Upper lobe of left lung (tissue), 6 donors: ENCODE results near the gene JUNB. TPM values are rescaled to one million over a fixed set of nuclear protein-coding genes. Genes with fewer than 3 reads are reported as not detected.

Experiments used
- ATAC-seq, 2 donors: fragments of 200-7000 bp; cut with Tn5 transposase; one replicate each; pipeline ENCODE4 v1.9.1; 2022; ENCODE audit warnings: mild to moderate bottlenecking in 2 of 2, moderate library complexity in 2 of 2; ENCODE audit not compliant: low FRiP score in 2 of 2
- DNase-seq, 2 donors: peaks; one replicate each; pipeline ENCODE4 v3.0.0-alpha.2; 2019 to 2020
- H3K27ac ChIP-seq, 4 donors: fragments of 200-600 bp; sonication (generic); one replicate each; pipeline ENCODE4 v1.5.1; 2016 to 2019
- H3K27me3 ChIP-seq, 4 donors: fragments of 200-600 bp; sonication (generic); one replicate each; pipeline ENCODE4 v1.5.1; 2017 to 2019
- H3K36me3 ChIP-seq, 4 donors: fragments of 200-600 bp; sonication (generic); one replicate each; pipeline ENCODE4 v1.5.1; 2016 to 2019
- H3K4me1 ChIP-seq, 4 donors: fragments of 200-600 bp; sonication (generic); one replicate each; pipeline ENCODE4 v1.5.1; 2018 to 2019
- H3K4me3 ChIP-seq, 4 donors: fragments of 200-600 bp; sonication (generic); one replicate each; pipeline ENCODE4 v1.5.1; 2017 to 2019; ENCODE audit warnings: mild to moderate bottlenecking in 2 of 4, moderate library complexity in 1 of 4
- H3K9me3 ChIP-seq, 4 donors: fragments of 200-600 bp; sonication (generic); one replicate each; pipeline ENCODE4 v1.5.1; 2018 to 2019
- EP300 ChIP-seq, 4 donors: sonication (generic); formaldehyde crosslinking; IDR thresholded peaks; one replicate each; pipeline ENCODE4 v1.5.1; 2017; ENCODE audit warnings: antibody characterized with exemption in 4 of 4, control low read depth in 2 of 4
- POLR2A ChIP-seq, 4 donors: fragments of 450-650 bp; IDR thresholded peaks; one replicate each; pipeline ENCODE4 v1.5.1; 2016 to 2017; ENCODE audit warnings: antibody characterized with exemption in 4 of 4, mild to moderate bottlenecking in 2 of 4
- POLR2AphosphoS5 ChIP-seq, 2 donors: sonication (generic); formaldehyde crosslinking; IDR thresholded peaks; one replicate each; pipeline ENCODE4 v1.5.1; 2017; ENCODE audit warnings: antibody characterized with exemption in 2 of 2
- WGBS, 2 donors: methylation state at CpG; one replicate each; pipeline ENCODE4 v1.1.5; 2017 to 2018; 5-methylcytosine and 5-hydroxymethylcytosine counted together
- total RNA-seq, 6 donors: library from RNA; depleted of rRNA in 4 of 6; stranded (reverse); fragments of >200 nt in 4 of 6; gene quantifications; one replicate each; pipeline versions ENCODE4 v1.1.0 to v1.2.1, GENCODE V29; 2016 to 2021
- TF ChIP-seq, protein P1 (sequence below), 6 experiments: fragments of 450-650 bp in 4 of 6; fragments of 200-600 bp in 2 of 6; sonication (generic) in 2 of 6; IDR thresholded peaks; one replicate each; pipeline ENCODE4 v1.5.1; 2016 to 2019; ENCODE audit warnings: antibody characterized with exemption in 6 of 6
- donor health status: DM: no; HTN: no; CAD: no; lungs with moderate emphysema.
- donor health status: DM: no; HTN: yes; CAD: no; lungs with severe emphysema.

JUNB gene
- total RNA-seq, 6 donors from 2014 or later, result 127 to 422 (median 354) TPM

GRCh38 chr19:12789904-12790619 lies 1.2 kb upstream of the JUNB start:
- no peaks in the 10 kb centered on the region for H3K27me3 ChIP-seq
- DNase-seq (peak; percentile 98 to 99), ATAC-seq (peak; percentile 60 to 85)
- WGBS, 2 donors, result 0% methylated on average over 6 to 32 of the region's 56 CpGs
- H3K4me3 ChIP-seq, result peak overlapping the region; percentile 51 to 96 (median 88)
- no peaks in the 10 kb centered on the region for H3K9me3 ChIP-seq
- peak overlapping the region; percentile 96 to 100 (median 98) for H3K27ac ChIP-seq
- peaks cover 0 to 11% (median 0%) of the 10 kb centered on the region in 4 donors for H3K36me3 ChIP-seq
- TF ChIP-seq, protein P1, sequence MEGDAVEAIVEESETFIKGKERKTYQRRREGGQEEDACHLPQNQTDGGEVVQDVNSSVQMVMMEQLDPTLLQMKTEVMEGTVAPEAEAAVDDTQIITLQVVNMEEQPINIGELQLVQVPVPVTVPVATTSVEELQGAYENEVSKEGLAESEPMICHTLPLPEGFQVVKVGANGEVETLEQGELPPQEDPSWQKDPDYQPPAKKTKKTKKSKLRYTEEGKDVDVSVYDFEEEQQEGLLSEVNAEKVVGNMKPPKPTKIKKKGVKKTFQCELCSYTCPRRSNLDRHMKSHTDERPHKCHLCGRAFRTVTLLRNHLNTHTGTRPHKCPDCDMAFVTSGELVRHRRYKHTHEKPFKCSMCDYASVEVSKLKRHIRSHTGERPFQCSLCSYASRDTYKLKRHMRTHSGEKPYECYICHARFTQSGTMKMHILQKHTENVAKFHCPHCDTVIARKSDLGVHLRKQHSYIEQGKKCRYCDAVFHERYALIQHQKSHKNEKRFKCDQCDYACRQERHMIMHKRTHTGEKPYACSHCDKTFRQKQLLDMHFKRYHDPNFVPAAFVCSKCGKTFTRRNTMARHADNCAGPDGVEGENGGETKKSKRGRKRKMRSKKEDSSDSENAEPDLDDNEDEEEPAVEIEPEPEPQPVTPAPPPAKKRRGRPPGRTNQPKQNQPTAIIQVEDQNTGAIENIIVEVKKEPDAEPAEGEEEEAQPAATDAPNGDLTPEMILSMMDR (IDR thresholded peaks at IDR 0.05), result peak in 1 of 6 experiments; percentile 25
- TF ChIP-seq EP300 (IDR thresholded peaks at IDR 0.05) (peak in 3 of 4 donors; percentile 62 to 84 (median 70)), POLR2AphosphoS5 (IDR thresholded peaks at IDR 0.05) (peak; percentile 98), POLR2A (IDR thresholded peaks at IDR 0.05) (peak; percentile 26 to 97 (median 86))
- peaks cover 56 to 67% (median 59%) of the 10 kb centered on the region in 4 donors for H3K4me1 ChIP-seq

GRCh38 chr19:12790628-12791344 lies 500 bp upstream of the JUNB start:
- no peaks in the 10 kb centered on the region for H3K27me3 ChIP-seq
- peak overlapping the region; percentile 51 to 96 (median 88) for H3K4me3 ChIP-seq
- H3K36me3 ChIP-seq, result peaks cover 0 to 11% (median 0%) of the 10 kb centered on the region in 4 donors
- 0 to 1% methylated on average over 16 to 22 of the region's 22 CpGs for WGBS, 2 donors
- H3K4me1 ChIP-seq, result peaks cover 52 to 65% (median 55%) of the 10 kb centered on the region in 4 donors
- no peak for DNase-seq
- H3K9me3 ChIP-seq, result no peaks in the 10 kb centered on the region
- no peak for TF ChIP-seq EP300 (IDR thresholded peaks at IDR 0.05)
- no peak for TF ChIP-seq POLR2A (IDR thresholded peaks at IDR 0.05)
- no peak for TF ChIP-seq POLR2AphosphoS5 (IDR thresholded peaks at IDR 0.05)
- TF ChIP-seq, protein P1 (IDR thresholded peaks at IDR 0.05), result no peak
- peak overlapping the region; percentile 96 to 100 (median 98) for H3K27ac ChIP-seq
- no peak for ATAC-seq

- 0% methylated on average over 2 to 24 of the region's 84 CpGs for WGBS, 2 donors
- H3K9me3 ChIP-seq, result no peaks in the 10 kb centered on the region
- peaks cover 0 to 11% (median 0%) of the 10 kb centered on the region in 4 donors for H3K36me3 ChIP-seq
- peak; percentile 76 to 95 for DNase-seq
- peaks cover 45 to 58% (median 49%) of the 10 kb centered on the region in 4 donors for H3K4me1 ChIP-seq
- ATAC-seq, result no peak
- H3K27me3 ChIP-seq, result no peaks in the 10 kb centered on the region
- TF ChIP-seq EP300 (IDR thresholded peaks at IDR 0.05), result peak in 1 of 4 donors; percentile 36
- TF ChIP-seq, protein P1 (IDR thresholded peaks at IDR 0.05), result peak in 2 of 6 experiments; percentile 5 to 45
- TF ChIP-seq POLR2AphosphoS5 (IDR thresholded peaks at IDR 0.05), result peak; percentile 81 to 95
- TF ChIP-seq POLR2A (IDR thresholded peaks at IDR 0.05), result peak in 3 of 4 donors; percentile 37 to 70 (median 48)
- H3K27ac ChIP-seq, result peak overlapping the region; percentile 96 to 100 (median 98)
- H3K4me3 ChIP-seq, result peak overlapping the region; percentile 84 to 96 (median 94)
Measured at GRCh38 chr19:12792051-12792852, 966 bp downstream of the JUNB start.

DNA sequence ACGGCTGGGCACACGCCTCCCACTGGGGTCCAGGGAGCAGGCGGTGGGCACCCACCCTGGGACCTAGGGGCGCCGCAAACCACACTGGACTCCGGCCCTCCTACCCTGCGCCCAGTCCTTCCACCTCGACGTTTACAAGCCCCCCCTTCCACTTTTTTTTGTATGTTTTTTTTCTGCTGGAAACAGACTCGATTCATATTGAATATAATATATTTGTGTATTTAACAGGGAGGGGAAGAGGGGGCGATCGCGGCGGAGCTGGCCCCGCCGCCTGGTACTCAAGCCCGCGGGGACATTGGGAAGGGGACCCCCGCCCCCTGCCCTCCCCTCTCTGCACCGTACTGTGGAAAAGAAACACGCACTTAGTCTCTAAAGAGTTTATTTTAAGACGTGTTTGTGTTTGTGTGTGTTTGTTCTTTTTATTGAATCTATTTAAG lies 1.6 kb downstream of the JUNB start:
- peak overlapping the region; percentile 84 to 96 (median 94) for H3K4me3 ChIP-seq
- H3K36me3 ChIP-seq, result peaks cover 0 to 11% (median 0%) of the 10 kb centered on the region in 4 donors
- 0 to 1% methylated on average over 22 of the region's 22 CpGs for WGBS, 2 donors
- no peaks in the 10 kb centered on the region for H3K27me3 ChIP-seq
- ATAC-seq (no peak), DNase-seq (peak in 1 of 2 donors; percentile 89)
- peaks cover 39 to 52% (median 43%) of the 10 kb centered on the region in 4 donors for H3K4me1 ChIP-seq
- peak overlapping the region; percentile 96 to 100 (median 98) for H3K27ac ChIP-seq
- TF ChIP-seq POLR2AphosphoS5 (IDR thresholded peaks at IDR 0.05), result no peak
- no peak for TF ChIP-seq EP300 (IDR thresholded peaks at IDR 0.05)
- TF ChIP-seq POLR2A (IDR thresholded peaks at IDR 0.05), result no peak
- TF ChIP-seq, protein P1 (IDR thresholded peaks at IDR 0.05), result no peak
- no peaks in the 10 kb centered on the region for H3K9me3 ChIP-seq
